Activated CD4-positive, alpha-beta memory T cell treated with anti-CD3 and anti-CD28 coated beads, Interleukin-2, amount 10 ng/mL, durations not matched to agents 7 days and 5 days (primary cell): ENCODE data around the gene CALHM2. TPM values are rescaled to one million over a fixed set of nuclear protein-coding genes. Genes with fewer than 3 reads are reported as not detected.

ENCODE experiments used
- CTCF ChIA-PET: fragments of 350-600 bp; sonication (Branson Sonifier 250); formaldehyde crosslinking; loops from one replicate; lab custom pipeline; 2021; ENCODE audit warnings: antibody characterized with exemption, inconsistent platforms; lab: Charles Lee
- POLR2A ChIA-PET: fragments of 350-600 bp; sonication (Branson Sonifier 250); formaldehyde crosslinking; loops from one replicate; lab custom pipeline; 2021; ENCODE audit warnings: antibody characterized with exemption; lab: Charles Lee
- DNase-seq: peaks from one replicate; pipeline ENCODE4 v3.0.0-alpha.2; 2020
- H3K27ac Mint-ChIP-seq: one replicate; pipeline ENCODE4 v1.8.0; 2021; ENCODE audit warnings: mild to moderate bottlenecking, mixed read lengths
- H3K27me3 Mint-ChIP-seq: one replicate; pipeline ENCODE4 v1.8.0; 2021; ENCODE audit warnings: mixed read lengths
- H3K36me3 Mint-ChIP-seq: one replicate; pipeline ENCODE4 v1.8.0; 2021; ENCODE audit warnings: low read depth, mixed read lengths
- H3K4me1 Mint-ChIP-seq: one replicate; pipeline ENCODE4 v1.8.0; 2021; ENCODE audit warnings: mixed read lengths
- H3K4me3 Mint-ChIP-seq: one replicate; pipeline ENCODE4 v1.8.0; 2021; ENCODE audit warnings: mild to moderate bottlenecking, mixed read lengths
- H3K9me3 Mint-ChIP-seq: one replicate; pipeline ENCODE4 v1.8.0; 2021; ENCODE audit warnings: mixed read lengths
- total RNA-seq, 2 experiments: library from RNA; stranded (reverse); gene quantifications; one replicate each; pipeline ENCODE4 v1.2.3, GENCODE V29; 2021

The CALHM2 gene
- total RNA-seq, 2 experiments from 2014 or later: 135 to 138 TPM

DNA sequence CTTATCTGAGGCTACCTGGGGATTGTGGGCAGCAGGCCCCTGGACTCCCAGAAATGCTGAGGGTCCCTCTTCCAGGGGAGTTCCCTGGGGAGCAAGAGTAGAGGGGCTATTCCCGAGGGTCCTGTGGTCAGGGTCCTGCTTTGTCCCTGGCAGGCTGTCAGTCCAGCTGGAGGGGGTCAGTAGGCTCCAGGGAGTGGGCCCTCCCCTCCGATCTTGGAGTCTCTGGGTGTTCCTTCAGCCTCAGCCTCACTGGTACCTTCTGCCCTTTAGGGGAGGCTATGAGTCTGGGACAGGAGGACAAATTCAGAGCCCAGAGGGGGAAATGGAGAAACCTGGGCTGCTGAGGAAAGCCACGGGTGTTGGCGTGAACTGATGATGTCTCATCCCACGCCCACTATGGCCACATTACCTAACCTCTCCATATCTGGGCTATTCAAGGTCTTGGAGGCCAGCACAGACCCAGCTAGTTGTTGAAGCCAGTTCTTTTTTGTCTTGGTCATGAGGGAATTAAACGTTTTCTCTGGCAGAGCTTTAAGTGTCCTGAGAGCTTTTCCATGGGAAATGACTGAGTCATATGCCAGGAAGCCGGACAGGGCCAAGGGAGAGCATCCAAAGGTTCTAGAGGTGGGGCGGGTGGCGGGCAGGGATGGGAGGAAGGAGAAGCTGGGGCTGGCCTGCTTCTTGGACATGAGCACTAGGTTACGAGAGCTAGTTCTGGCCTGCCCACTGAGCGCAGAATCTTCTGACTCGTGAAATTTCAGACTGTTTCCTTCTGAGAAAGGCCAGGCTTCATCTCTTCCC, 6.2 kb downstream of the CALHM2 start:
- ChIA-PET POLR2A (interaction anchor here (0.6 to 2.2 kb wide), 3 partner anchors 12 to 30 kb away, joined by 3 to 5 read pairs (median 4); no protein-coding TSS in a partner anchor), CTCF (interaction anchor here (0.8 kb wide), 1 partner anchor 35 kb away, joined by 3 read pairs; no protein-coding TSS in a partner anchor)
- no peaks in the 10 kb centered on the region for H3K9me3 Mint-ChIP-seq
- peaks cover 86% of the 10 kb centered on the region for H3K36me3 Mint-ChIP-seq
- H3K4me1 Mint-ChIP-seq: peaks cover 54% of the 10 kb centered on the region
- peak overlapping the region; percentile 66 for H3K27ac Mint-ChIP-seq
- no peaks in the 10 kb centered on the region for H3K27me3 Mint-ChIP-seq
- no peak for DNase-seq
- no peak overlapping the region for H3K4me3 Mint-ChIP-seq

DNA sequence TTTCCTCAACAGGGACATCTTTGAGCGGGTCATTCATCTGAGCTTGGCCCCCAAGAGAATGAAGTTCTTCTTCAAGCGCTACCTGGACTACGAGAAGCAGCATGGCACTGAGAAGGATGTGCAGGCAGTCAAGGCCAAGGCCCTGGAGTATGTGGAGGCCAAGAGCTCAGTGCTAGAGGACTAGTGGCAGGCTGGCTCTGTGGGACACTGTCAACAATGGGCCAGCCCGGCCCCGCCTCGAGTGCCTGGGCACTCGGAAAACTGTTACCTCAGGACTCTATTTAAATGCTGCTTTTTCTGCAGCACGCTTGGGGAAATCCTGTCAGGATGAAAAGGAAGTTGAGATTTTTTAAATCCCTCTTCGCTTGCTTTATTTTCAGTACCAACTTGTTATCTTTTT, 6.8 kb downstream of the CALHM2 start:
- Mint-ChIP-seq H3K9me3 (no peaks in the 10 kb centered on the region), H3K27me3 (no peaks in the 10 kb centered on the region), H3K27ac (peak overlapping the region; percentile 44), H3K4me1 (peaks cover 48% of the 10 kb centered on the region), H3K4me3 (no peak overlapping the region), H3K36me3 (peaks cover 83% of the 10 kb centered on the region)
- ChIA-PET POLR2A (interaction anchor here (2.0 to 2.2 kb wide), 2 partner anchors 12 to 26 kb away, joined by 4 to 5 read pairs; no protein-coding TSS in a partner anchor), CTCF (interaction anchor here (0.8 kb wide), 1 partner anchor 32 kb away, joined by 3 read pairs; no protein-coding TSS in a partner anchor)
- DNase-seq: no peak

DNA sequence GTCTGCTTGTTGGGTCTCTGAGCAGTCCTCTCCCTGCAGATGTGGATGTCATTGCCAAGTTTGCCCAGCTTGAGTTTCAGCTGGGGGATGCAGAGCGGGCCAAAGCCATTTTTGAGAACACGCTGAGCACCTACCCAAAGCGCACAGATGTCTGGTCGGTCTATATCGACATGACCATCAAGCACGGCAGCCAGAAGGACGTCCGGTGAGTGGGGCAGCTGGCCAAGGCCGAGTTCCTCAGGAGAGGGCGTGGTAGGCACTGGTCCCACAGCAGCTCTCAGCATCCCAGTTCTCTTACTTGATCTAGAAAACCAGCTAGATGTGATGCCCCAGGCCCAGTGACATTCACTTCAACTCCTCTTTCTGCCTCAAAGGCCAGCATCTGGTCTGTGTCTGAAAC, 7.7 kb downstream of the CALHM2 start:
- H3K36me3 Mint-ChIP-seq: peaks cover 83% of the 10 kb centered on the region
- no peak overlapping the region for H3K4me3 Mint-ChIP-seq
- DNase-seq: no peak
- ChIA-PET POLR2A (interaction anchor here (2.0 to 4.8 kb wide), 3 partner anchors 8 to 27 kb away, joined by 4 to 22 read pairs (median 5); partner anchors contain the start of gene CALHM2), CTCF (interaction anchor here (0.8 kb wide), 1 partner anchor 33 kb away, joined by 3 read pairs; no protein-coding TSS in a partner anchor)
- no peaks in the 10 kb centered on the region for H3K9me3 Mint-ChIP-seq
- H3K27me3 Mint-ChIP-seq: no peaks in the 10 kb centered on the region
- H3K27ac Mint-ChIP-seq: no peak overlapping the region
- peaks cover 39% of the 10 kb centered on the region for H3K4me1 Mint-ChIP-seq

DNA sequence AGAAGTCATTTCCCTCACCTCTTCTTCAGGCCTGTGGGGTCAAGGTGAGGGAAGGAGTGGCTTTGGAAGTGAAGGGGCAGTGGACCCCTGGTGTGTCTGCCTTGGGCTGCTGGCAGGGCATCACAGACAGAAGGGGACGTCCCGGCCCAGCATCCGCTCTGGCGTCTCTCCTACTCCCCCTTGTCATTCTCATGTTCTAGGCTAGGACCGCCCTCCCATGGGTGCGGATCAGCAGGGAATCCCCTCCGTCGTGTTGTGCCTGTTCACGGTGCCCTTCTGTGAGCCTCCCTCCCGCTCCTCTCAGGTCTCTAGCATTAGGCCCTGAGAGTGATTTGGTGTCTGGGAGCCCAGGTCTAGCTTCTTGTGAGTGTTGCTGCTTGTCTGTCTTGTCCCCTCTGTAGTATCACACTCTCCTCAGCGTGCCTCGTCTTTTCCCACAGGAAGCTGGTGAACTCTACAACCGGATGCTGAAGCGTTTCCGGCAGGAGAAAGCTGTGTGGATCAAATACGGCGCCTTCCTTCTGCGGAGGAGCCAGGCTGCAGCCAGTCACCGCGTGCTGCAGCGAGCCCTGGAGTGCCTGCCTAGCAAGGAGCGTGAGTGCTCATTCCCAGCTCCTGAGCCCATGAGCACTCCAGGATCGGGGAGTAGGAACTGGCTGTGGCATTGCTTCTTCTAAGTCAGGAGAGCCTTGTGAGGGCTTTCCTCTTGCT, 8.5 kb downstream of the CALHM2 start:
- H3K27me3 Mint-ChIP-seq: no peaks in the 10 kb centered on the region
- ChIA-PET CTCF (interaction anchor here (1.2 kb wide), 1 partner anchor 39 kb away, joined by 10 read pairs; no protein-coding TSS in a partner anchor), POLR2A (interaction anchor here (1.2 to 4.8 kb wide), 3 partner anchors 9 to 42 kb away, joined by 3 to 22 read pairs (median 9); partner anchors contain the start of gene CALHM2)
- peaks cover 30% of the 10 kb centered on the region for H3K4me1 Mint-ChIP-seq
- H3K36me3 Mint-ChIP-seq: peaks cover 81% of the 10 kb centered on the region
- H3K27ac Mint-ChIP-seq: no peak overlapping the region
- no peak for DNase-seq
- no peak overlapping the region for H3K4me3 Mint-ChIP-seq
- no peaks in the 10 kb centered on the region for H3K9me3 Mint-ChIP-seq

DNA sequence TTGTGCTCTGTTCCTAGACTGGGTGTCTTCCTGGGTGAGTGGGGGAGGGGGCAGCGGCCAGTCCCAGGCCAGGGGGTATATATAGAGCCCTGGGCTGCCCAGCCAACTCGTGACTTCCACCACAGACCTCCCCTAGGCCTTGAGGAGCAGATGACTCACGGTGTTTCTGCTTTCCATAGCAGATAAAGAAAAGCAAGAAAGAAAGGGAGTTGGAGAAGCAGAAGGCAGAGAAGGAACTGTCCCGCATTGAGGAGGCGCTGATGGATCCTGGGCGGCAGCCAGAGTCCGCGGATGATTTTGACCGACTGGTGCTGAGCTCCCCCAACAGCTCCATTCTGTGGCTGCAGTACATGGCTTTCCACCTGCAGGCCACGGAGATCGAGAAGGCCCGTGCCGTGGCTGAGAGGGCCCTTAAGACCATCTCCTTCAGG, 10.1 kb downstream of the CALHM2 start:
- Mint-ChIP-seq H3K27ac (no peak overlapping the region), H3K36me3 (peaks cover 80% of the 10 kb centered on the region), H3K9me3 (no peaks in the 10 kb centered on the region), H3K27me3 (no peaks in the 10 kb centered on the region), H3K4me3 (no peak overlapping the region), H3K4me1 (peaks cover 20% of the 10 kb centered on the region)
- ChIA-PET CTCF (interaction anchor here (0.7 to 1.2 kb wide), 4 partner anchors 9 to 44 kb away, joined by 3 to 10 read pairs (median 3); no protein-coding TSS in a partner anchor), POLR2A (interaction anchor here (1.2 to 4.8 kb wide), 3 partner anchors 9 to 43 kb away, joined by 3 to 22 read pairs (median 9); partner anchors contain the start of gene CALHM2)
- DNase-seq: no peak

DNA sequence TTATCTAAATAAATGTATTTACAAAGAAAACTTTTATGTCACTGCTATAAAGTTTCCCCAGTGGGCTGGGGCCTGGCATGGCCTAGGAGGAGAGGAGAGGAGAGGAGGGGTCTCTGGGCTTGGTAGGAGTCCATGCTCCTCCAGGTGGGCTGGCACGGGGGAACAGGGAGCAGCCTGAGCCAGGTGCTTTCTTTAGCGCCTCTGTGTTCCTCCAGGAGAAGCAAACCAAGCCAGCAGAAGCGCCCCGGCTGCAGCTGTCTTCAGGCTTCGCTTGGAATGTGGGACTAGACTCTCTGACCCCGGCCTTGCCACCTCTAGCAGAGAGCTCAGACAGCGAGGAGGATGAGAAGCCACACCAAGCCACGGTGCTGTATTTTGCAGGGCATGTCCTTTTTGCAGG, 10.6 kb downstream of the CALHM2 start:
- no peaks in the 10 kb centered on the region for H3K27me3 Mint-ChIP-seq
- ChIA-PET POLR2A (interaction anchor here (2.4 to 4.8 kb wide), 2 partner anchors 9 to 11 kb away, joined by 9 to 22 read pairs; partner anchors contain the start of gene CALHM2), CTCF (no interaction called here)
- H3K4me1 Mint-ChIP-seq: peaks cover 21% of the 10 kb centered on the region
- peaks cover 80% of the 10 kb centered on the region for H3K36me3 Mint-ChIP-seq
- no peak overlapping the region for H3K27ac Mint-ChIP-seq
- no peaks in the 10 kb centered on the region for H3K9me3 Mint-ChIP-seq
- H3K4me3 Mint-ChIP-seq: no peak overlapping the region
- no peak for DNase-seq

DNA sequence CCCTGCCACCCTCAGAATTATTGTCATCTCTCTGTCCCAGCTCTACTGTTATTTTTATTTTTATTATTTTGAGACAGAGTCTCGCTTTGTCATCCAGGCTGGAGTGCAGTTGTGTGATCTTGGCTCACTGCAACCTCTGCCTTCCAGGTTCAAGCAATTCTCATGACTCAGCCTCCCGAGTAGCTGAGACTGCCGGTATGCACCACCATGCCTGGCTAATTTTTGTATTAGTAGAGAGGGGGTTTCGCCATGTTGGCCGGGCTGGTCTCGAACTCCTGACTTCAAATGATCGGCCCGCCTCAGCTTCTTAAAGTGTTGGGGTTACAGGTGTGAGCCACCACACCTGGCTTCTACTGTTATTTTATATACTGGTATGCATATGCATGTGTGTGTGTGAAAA, 11.0 kb downstream of the CALHM2 start:
- peaks cover 21% of the 10 kb centered on the region for H3K4me1 Mint-ChIP-seq
- ChIA-PET POLR2A (interaction anchor here (2.4 to 4.8 kb wide), 2 partner anchors 9 to 11 kb away, joined by 9 to 22 read pairs; partner anchors contain the start of gene CALHM2), CTCF (no interaction called here)
- H3K36me3 Mint-ChIP-seq: peaks cover 81% of the 10 kb centered on the region
- DNase-seq: no peak
- H3K4me3 Mint-ChIP-seq: no peak overlapping the region
- no peaks in the 10 kb centered on the region for H3K27me3 Mint-ChIP-seq
- H3K27ac Mint-ChIP-seq: no peak overlapping the region
- no peaks in the 10 kb centered on the region for H3K9me3 Mint-ChIP-seq

DNA sequence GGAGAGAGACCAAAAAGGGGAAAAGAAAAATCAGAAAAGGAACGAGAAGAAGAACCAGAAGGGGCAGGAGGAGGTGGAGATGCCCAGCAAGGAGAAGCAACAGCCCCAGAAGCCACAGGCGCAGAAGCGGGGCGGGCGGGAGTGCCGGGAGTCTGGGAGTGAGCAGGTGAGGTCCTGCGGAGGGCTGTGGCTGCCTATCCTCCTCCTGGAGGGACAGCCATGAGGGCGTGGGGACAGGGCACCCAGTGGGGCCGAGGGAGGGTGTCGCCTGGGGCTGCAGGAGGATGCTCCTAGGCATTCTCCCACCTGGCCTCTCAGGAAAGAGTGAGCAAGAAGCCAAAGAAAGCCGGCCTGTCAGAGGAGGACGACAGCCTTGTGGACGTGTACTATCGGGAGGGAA, 11.8 kb downstream of the CALHM2 start:
- CTCF ChIA-PET: no interaction called here
- no peaks in the 10 kb centered on the region for H3K9me3 Mint-ChIP-seq
- no peak overlapping the region for H3K4me3 Mint-ChIP-seq
- POLR2A ChIA-PET: interaction anchor here (4.8 kb wide), 1 partner anchor 12 kb away, joined by 22 read pairs; the partner anchor contains the start of gene CALHM2
- H3K4me1 Mint-ChIP-seq: peaks cover 15% of the 10 kb centered on the region
- H3K27me3 Mint-ChIP-seq: no peaks in the 10 kb centered on the region
- no peak for DNase-seq
- H3K36me3 Mint-ChIP-seq: peaks cover 78% of the 10 kb centered on the region
- peak overlapping the region; percentile 23 for H3K27ac Mint-ChIP-seq

DNA sequence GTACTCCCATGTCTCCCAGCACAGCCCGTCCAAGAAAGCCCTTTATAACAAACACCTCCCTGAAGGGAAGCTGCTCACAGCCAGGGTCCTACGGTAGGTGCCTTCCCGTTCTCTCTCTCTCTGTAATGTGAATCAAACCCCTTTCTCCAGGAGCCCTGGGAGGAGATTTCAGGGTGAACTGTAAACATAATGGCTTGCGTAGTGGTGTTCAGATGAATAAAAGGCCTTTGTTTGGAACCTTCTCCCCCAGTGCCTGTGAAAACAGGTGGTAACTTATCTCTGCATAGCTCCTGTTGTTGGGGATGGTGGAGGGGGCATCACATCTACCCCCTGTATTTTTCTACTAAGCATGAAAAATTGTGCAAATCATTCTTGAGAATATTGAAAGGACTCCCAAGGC, 12.4 kb downstream of the CALHM2 start:
- no peak overlapping the region for H3K4me3 Mint-ChIP-seq
- CTCF ChIA-PET: no interaction called here
- POLR2A ChIA-PET: no interaction called here
- peaks cover 9% of the 10 kb centered on the region for H3K4me1 Mint-ChIP-seq
- no peaks in the 10 kb centered on the region for H3K27me3 Mint-ChIP-seq
- H3K9me3 Mint-ChIP-seq: no peaks in the 10 kb centered on the region
- no peak for DNase-seq
- no peak overlapping the region for H3K27ac Mint-ChIP-seq
- H3K36me3 Mint-ChIP-seq: peaks cover 75% of the 10 kb centered on the region

DNA sequence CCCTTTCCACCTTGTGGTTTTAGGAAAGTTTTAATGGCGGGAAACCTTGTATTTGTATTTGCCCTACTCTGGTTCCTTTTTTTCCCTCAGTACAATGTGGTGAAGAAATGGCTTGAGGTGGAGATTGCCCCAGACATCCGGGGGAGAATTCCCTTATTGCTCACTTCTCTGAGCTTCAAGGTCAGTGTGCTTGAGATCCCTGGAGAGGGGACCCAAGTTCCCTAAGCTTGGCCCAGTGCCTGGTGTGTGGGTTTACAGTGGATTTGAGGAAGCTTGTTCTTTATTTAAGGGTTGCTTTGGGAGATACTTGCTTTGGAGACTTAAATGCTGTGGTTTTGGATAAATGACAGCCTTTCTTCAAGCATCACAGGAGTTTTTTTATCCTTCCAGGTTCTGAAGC, 18.3 kb downstream of the CALHM2 start:
- no peak for DNase-seq
- no peak overlapping the region for H3K27ac Mint-ChIP-seq
- no peak overlapping the region for H3K4me3 Mint-ChIP-seq
- H3K4me1 Mint-ChIP-seq: peaks cover 50% of the 10 kb centered on the region
- peaks cover 69% of the 10 kb centered on the region for H3K36me3 Mint-ChIP-seq
- ChIA-PET POLR2A (interaction anchor here (0.7 to 2.7 kb wide), 6 partner anchors 9 to 59 kb away, joined by 3 to 9 read pairs (median 4); partner anchors contain the start of gene CALHM2), CTCF (interaction anchor here (0.9 to 1.1 kb wide), 2 partner anchors 9 to 52 kb away, joined by 3 read pairs; no protein-coding TSS in a partner anchor)
- no peaks in the 10 kb centered on the region for H3K9me3 Mint-ChIP-seq
- H3K27me3 Mint-ChIP-seq: no peaks in the 10 kb centered on the region

DNA sequence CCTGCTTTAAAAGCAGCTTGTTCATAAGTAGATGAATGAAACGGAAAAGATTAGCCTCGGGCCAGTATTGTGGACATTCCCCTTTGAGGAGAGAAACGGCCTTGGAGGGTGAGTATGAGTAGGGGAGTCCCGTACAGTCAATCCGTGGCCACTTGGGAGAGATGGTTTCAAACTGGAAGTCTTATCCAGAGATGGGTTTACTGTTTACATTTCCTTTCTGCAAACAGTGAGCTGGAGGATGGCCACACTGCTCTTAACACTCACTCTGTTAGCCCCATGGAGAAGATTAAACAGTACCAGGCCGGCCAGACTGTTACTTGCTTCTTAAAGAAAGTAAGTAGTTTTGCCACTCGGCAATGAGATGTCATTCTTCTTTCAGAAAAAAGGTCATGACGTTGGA, 20.3 kb downstream of the CALHM2 start:
- H3K9me3 Mint-ChIP-seq: no peaks in the 10 kb centered on the region
- H3K4me3 Mint-ChIP-seq: no peak overlapping the region
- H3K4me1 Mint-ChIP-seq: peaks cover 66% of the 10 kb centered on the region
- peak overlapping the region; percentile 48 for H3K27ac Mint-ChIP-seq
- ChIA-PET CTCF (interaction anchor here (1.4 to 1.6 kb wide), 2 partner anchors 15 to 43 kb away, joined by 3 to 5 read pairs; no protein-coding TSS in a partner anchor), POLR2A (interaction anchor here (1.1 to 2.7 kb wide), 3 partner anchors 11 to 51 kb away, joined by 3 to 9 read pairs (median 5); partner anchors contain the start of genes ATP5MK and PDCD11)
- no peaks in the 10 kb centered on the region for H3K27me3 Mint-ChIP-seq
- no peak for DNase-seq
- peaks cover 72% of the 10 kb centered on the region for H3K36me3 Mint-ChIP-seq

DNA sequence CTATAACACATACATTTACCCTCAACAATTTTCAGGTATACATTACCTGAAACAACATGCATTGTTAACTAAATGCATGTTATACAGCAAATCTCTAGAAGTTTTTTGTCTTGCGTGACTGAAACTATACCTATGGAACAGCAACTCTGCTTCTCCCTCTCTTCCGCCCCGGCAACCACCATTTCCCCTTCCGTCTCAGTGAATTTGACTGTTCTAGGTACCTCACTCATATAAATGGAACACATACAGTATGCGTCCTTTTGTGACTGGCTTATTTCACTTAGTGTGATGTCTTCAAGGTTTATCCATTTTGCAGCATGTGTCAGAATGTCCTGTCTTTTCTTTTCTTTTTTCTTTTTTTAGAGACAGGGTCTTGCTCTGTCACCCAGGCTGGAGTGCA, 22.5 kb downstream of the CALHM2 start:
- DNase-seq: peak; percentile 61
- H3K9me3 Mint-ChIP-seq: no peaks in the 10 kb centered on the region
- peak overlapping the region; percentile 89 for H3K27ac Mint-ChIP-seq
- H3K27me3 Mint-ChIP-seq: no peaks in the 10 kb centered on the region
- peak overlapping the region; percentile 31 for H3K4me3 Mint-ChIP-seq
- peaks cover 64% of the 10 kb centered on the region for H3K4me1 Mint-ChIP-seq
- POLR2A ChIA-PET: interaction anchor here (1.1 kb wide), 1 partner anchor 23 kb away, joined by 5 read pairs; no protein-coding TSS in a partner anchor
- H3K36me3 Mint-ChIP-seq: peaks cover 65% of the 10 kb centered on the region
- CTCF ChIA-PET: no interaction called here
